GM12875 (cell line): ENCODE results near the gene FRMD4A.

ENCODE experiments used
- H3K4me3 ChIP-seq: one replicate; pipeline ENCODE4 v1.5.1; 2011; ENCODE audit warnings: low read depth, low read length, control low read depth
- TF ChIP-seq, protein P1 (sequence below): IDR thresholded peaks from 2 replicates; pipeline ENCODE4 v1.5.1; 2011; ENCODE audit warnings: low read depth, mild to moderate bottlenecking, control low read depth, inconsistent platforms, low read length, moderate library complexity, borderline replicate concordance; ENCODE audit not compliant: insufficient read depth

Gene FRMD4A

GRCh38 chr10:13844651-13845050, 486.1 kb downstream of the FRMD4A start:
- no peak overlapping the region for H3K4me3 ChIP-seq

DNA sequence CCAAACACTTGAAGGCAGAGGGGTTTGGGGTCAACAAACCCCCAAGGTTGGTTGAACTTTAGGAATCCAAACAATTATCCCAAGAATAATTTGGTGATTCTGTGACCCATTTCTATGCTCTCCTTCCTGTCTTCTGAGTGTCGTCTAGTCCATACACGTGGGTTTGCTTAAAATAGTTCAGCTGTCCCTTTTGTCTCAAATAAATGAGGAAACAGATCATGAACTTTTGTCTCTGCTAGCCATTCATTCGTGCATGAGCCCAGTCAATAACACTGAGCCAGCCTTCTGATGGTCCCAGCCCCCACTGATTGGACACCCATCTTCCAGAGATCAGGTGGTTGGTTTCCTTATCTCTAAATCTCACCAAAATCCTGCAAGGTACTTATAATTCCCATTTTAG, 488.6 kb downstream of the FRMD4A start:
- no peak overlapping the region for H3K4me3 ChIP-seq
- TF ChIP-seq, protein P1, sequence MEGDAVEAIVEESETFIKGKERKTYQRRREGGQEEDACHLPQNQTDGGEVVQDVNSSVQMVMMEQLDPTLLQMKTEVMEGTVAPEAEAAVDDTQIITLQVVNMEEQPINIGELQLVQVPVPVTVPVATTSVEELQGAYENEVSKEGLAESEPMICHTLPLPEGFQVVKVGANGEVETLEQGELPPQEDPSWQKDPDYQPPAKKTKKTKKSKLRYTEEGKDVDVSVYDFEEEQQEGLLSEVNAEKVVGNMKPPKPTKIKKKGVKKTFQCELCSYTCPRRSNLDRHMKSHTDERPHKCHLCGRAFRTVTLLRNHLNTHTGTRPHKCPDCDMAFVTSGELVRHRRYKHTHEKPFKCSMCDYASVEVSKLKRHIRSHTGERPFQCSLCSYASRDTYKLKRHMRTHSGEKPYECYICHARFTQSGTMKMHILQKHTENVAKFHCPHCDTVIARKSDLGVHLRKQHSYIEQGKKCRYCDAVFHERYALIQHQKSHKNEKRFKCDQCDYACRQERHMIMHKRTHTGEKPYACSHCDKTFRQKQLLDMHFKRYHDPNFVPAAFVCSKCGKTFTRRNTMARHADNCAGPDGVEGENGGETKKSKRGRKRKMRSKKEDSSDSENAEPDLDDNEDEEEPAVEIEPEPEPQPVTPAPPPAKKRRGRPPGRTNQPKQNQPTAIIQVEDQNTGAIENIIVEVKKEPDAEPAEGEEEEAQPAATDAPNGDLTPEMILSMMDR: no peak

More at GRCh38 chr10:13844651-13845050, 486.1 kb downstream of the FRMD4A start:
- TF ChIP-seq, protein P1: no peak

DNA sequence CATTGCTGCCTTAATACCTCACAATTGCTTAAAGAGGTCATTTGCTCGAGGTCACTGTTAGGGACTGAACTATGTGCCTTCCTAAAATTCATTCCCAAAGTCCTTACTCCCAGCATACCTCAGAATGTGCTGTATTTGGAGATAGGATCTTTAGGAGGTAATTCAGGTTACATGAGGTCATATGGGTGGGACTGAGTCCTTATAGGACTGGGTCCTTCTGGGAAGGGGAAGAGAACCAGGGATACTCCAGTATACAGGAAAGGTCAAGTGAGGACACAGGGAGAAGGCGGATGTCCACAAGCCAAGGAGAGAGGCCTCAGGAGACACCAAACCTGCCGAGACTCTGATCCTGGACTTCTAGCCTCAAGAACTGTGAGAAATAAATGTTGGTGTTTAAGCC, 490.7 kb downstream of the FRMD4A start:
- TF ChIP-seq, protein P1: no peak
- no peak overlapping the region for H3K4me3 ChIP-seq

GRCh38 chr10:13839430-13839990, 491.2 kb downstream of the FRMD4A start:
- TF ChIP-seq, protein P1: no peak
- no peak overlapping the region for H3K4me3 ChIP-seq

DNA sequence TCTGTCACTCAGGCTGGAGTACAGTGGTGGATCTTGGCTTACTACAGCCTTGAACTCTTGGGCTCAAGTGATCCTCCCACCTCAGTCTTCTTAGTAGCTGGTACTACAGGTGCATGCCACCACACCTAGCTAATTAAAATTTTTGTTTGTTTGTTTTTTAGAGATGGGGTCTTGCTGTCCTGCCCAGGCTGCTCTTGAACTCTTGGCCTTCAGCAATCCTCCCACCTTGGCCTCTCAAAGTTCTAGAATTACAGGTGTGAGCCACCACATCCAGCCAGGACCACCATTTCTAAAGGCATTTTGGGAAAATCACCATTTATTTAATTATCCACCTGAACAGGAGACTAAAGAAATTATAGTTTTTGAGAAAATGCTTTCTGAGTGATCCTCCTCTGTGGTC, 491.7 kb downstream of the FRMD4A start:
- TF ChIP-seq, protein P1: no peak

DNA sequence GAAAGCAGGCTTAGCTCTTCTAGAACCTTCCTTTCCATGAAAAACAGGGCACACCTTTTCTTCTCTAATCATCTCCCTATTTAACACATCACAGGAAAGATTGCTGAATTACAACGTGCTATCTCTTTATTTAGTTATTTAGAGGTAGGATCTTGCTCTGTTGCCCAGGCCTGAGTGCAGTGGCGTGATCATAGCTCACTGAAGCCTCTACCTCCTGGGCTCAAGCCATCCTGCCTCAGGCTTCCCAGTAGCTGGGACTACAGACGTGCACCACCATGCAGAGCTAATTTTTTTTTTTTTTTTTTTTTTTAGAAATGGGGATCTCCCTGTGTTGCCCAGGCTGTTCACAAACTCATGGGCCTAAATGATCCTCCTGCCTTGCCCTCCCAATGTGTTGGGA, 492.8 kb downstream of the FRMD4A start:
- no peak overlapping the region for H3K4me3 ChIP-seq
- TF ChIP-seq, protein P1: no peak

More for the DNA sequence above, 491.7 kb downstream of the FRMD4A start:
- no peak overlapping the region for H3K4me3 ChIP-seq

DNA sequence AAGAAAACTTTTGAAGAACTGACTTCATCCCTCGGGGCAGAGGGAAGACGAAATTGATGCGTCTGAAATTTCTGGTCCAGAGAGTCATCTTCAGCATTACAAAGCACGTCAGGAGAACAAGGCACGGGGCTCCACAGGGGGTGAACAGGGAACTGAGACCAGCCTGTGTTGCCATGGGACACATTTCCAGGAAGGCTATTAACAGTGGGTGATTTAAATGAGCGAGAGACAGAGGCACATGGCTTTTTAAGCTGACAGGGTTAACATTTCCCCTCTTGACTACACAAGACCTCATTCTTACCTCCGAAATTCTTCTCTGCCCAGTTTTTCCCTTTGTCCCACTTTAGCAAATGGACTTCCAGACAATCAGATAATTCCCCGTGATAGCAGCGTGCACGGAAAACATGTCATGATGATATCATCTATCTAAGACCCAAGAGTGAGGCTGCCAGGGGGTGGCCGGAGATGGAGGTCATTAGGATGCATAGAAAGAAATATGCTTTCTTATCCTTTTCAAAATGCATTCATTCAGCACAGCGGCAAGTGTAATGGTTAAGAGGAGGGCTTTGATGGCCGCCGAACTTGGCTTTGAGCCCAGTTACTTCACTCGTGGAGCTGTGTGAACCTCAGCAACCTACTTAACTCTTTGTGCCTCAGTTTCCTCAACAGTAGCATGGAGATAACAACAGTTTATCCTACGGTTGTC, 496.0 kb downstream of the FRMD4A start:
- H3K4me3 ChIP-seq: no peak overlapping the region
- TF ChIP-seq, protein P1: no peak
